A549 (cell line): ENCODE measurements around the gene MEGF10.

Source experiments
- CHD2 ChIP-seq: fragments of 150-350 bp; IDR thresholded peaks from 2 replicates; pipeline ENCODE4 v1.6.1; 2014; ENCODE audit warnings: low read length; ENCODE audit not compliant: partially characterized antibody
- CTCF ChIP-seq: fragments of >200 bp; sonication (Bioruptor Twin); formaldehyde crosslinking; IDR thresholded peaks from 3 replicates; pipeline ENCODE4 v1.5.1; 2016
- EP300 ChIP-seq, 2 experiments: fragments of >200 bp; sonication (Bioruptor Twin); formaldehyde crosslinking; IDR thresholded peaks; 2 replicates in 1 of 2; 3 replicates in 1 of 2; pipeline ENCODE4 v1.6.1; 2016 to 2017
- FOSB ChIP-seq: fragments of 250-450 bp; sonication (Bioruptor Pico); IDR thresholded peaks from 2 replicates; pipeline ENCODE4 v1.5.0; 2020; ENCODE audit warnings: mild to moderate bottlenecking, moderate library complexity
- POLR2A ChIP-seq: IDR thresholded peaks from 2 replicates; pipeline ENCODE4 v1.6.1; 2012; ENCODE audit warnings: mild to moderate bottlenecking, low read length
- ZNF302 ChIP-seq: fragments of 250-450 bp; sonication (Bioruptor Pico); IDR thresholded peaks from 2 replicates; pipeline ENCODE4 v1.9.0; 2021; ENCODE audit warnings: inconsistent platforms, mild to moderate bottlenecking, moderate library complexity

- no peak for TF ChIP-seq EP300 (IDR thresholded peaks at IDR 0.05)
- TF ChIP-seq CHD2, result no peak
- no peak for TF ChIP-seq ZNF302 (CRISPR knock-in tag)
- no peak for TF ChIP-seq POLR2A
- no peak for TF ChIP-seq CTCF
- TF ChIP-seq FOSB (CRISPR knock-in tag), result no peak
Measured at GRCh38 chr5:127375124-127375523, 84.5 kb downstream of the MEGF10 start.
